Activated CD8-positive, alpha-beta memory T cell treated with anti-CD3 and anti-CD28 coated beads for 1 hour (primary cell): ENCODE results near the gene TMEM203.

Experiments used
- DNase-seq, 2 donors: peaks; one replicate each; pipeline ENCODE4 v3.0.0-alpha.2; 2020; ENCODE audit warnings: low read depth in 1 of 2; ENCODE audit errors: extremely low read depth in 1 of 2

TMEM203 gene

DNA sequence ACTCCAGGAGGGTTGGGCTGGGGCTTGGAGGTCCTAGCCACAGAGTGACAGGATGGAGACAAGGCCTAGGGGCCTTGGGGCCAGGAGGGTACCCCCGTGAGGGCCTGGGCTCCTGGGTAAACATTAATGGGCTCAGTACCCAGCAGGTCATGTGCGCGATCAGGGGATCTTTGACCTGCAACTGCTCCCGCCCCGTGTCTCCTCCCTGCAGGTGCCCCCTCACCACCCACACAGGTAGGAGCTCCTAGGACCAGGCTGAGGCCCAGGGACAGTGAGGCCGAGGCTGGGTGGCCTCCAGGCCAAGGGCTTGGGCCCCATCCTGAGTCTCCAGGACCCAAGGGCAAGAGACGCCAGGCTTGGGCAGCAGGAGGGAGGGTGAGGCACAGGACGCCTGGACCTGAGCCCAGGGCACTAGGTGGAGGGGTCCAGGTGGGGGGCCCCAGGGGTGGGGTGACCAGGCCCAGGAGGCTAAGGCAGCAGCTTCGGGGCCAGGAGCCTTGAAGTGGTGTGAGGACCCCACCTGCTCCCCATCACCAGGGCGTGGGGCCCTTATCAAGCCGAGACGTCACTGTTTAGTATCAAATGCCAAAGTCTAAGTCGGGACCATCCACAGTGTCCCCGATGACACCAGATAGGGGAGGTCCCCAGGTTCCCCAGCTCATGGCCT lies 25.4 kb upstream of the TMEM203 start, which contains the start of gene SLC34A3:
SLC34A3 (plus strand) TSS at position 197 of the 667 bp plus-strand sequence. CDS start 802 bp downstream, outside the sequence.
- no peak for DNase-seq

DNA sequence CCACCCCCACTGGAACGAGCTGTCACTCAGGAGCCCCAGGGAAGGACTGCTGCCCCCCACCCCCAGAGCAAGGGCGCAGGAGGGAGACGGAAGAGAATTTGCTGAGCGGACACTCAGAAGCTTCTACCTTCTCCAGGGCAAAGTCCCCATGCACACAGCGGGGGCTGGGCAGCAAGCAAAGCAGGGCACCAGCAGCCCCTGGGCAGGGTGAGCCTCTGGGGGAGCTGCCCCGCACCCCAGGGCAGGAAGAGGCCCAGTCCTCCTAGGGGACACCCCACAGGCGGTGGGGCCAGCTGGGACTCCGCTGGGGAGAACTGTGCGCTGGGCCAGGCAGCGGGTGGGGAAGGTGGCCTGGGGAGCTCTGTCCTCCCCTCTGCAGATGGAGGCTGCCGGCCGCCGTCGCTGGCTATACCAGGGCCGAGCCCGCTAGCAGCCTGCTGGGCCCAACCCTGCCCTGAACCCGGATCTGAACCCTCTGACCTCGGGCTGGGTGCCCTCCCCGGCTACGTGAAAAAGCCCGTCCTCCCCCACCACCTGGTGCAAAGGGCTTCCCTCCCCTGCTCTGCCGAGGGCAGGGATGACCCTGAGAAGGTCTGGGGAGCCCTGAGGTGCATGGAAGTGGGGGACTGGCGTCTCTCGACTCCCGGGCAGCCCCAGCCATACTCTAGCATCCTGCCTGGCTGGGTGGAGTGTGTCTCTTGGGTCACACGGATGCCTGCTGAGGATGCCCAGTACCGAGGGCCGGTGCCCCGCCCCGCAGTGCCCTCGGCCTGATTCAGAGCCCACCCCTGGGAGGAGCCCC lies 24.7 kb upstream of the TMEM203 start:
- no peak for DNase-seq

DNA sequence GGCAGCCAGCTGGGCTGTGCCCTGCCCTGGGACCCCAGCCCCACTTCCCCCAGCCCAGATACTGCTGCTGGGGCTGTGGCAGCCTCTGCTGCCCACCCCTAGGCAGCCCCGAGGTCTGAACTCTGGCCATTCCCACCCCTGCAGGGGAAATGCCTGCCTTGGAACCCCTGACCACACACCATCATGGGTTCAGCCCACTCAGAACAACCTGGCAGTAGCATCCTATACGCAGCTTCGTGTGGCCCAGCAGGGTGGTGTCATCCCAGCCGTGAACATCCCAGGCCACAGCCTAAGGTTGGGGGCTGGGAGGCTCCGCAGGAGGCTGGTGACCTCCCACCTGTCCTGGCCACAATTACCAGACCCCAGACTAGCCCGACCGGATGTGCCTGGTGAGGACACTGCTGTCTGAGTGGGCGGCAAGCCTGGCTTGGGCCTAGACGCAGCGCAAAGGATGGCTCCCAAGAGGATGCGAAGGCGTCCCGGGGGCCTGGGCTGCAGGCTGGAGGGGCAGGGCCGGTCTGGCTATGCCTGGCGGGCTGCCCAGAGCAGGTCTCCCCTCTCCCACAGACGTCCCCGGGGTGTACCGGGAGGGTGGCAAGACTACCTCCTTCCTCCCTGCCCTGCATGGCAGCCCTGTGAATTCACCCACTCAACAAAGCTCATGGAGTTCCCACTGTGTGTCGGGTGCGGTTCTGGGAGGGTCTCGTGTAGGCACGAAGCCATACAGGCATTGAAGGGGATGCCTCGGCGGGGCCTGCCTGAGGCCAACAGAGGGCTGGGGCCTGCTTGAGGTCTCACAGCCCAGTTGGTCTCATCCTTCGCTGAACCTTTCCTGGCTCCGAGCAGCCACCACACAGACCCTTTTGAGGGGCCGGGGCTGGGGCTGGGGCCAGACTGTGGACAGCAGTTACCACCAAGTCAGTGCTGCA lies 23.8 kb upstream of the TMEM203 start:
- no peak for DNase-seq

DNA sequence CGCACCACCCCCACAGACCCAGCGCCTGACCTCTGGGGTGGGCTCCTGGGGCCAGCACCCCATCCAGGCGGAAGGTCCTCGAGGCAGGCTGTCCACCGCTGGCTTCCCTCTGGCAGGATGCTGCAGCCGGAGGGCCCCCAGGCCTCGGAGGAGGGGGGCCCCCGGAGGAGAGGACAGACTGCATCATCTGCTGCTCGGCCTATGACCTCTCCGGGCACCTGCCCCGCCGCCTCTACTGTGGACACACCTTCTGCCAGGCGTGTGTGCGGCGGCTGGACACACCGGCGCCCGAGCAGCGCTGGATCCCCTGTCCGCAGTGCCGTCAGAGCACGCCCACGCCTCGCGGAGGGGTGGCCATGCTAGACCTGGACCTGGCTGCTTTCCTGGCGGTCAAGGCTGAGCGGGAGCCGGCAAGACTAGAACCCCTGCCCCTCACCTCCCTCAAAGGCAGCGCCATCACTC lies 23.1 kb upstream of the TMEM203 start:
- DNase-seq, result no peak

DNA sequence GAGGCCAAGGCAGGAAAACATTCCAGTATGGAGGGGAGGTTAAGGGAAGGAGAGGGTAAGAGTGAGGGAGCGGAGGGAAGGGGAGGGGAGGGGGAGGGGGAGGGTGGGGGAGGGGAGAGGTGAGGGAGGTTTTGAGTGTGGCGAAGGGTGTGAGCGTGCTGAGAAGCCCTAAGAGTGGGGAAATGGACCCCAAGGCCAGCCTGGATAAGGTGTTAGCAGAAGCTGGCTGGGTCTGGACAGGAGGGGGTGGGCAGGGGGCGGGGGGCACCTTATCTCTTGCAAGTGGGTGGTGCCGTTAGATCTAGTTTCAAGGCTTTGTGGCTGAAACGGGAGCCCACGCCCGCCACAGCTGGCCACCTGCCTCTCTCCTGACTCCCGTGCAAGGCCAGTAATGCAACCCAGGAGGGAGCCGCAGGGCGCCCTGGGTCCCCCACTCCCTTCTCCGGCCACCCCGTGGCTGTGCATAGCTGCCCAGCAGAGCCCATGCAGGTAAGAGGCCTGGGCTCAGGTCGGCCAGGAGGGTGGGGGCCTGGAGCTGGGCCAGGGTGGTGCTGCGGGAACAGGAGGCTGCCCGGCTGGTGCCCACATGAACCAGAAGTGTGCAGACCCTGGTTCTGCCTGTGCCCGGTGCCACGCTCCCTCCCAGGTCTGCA lies 22.5 kb upstream of the TMEM203 start:
- no peak for DNase-seq

DNA sequence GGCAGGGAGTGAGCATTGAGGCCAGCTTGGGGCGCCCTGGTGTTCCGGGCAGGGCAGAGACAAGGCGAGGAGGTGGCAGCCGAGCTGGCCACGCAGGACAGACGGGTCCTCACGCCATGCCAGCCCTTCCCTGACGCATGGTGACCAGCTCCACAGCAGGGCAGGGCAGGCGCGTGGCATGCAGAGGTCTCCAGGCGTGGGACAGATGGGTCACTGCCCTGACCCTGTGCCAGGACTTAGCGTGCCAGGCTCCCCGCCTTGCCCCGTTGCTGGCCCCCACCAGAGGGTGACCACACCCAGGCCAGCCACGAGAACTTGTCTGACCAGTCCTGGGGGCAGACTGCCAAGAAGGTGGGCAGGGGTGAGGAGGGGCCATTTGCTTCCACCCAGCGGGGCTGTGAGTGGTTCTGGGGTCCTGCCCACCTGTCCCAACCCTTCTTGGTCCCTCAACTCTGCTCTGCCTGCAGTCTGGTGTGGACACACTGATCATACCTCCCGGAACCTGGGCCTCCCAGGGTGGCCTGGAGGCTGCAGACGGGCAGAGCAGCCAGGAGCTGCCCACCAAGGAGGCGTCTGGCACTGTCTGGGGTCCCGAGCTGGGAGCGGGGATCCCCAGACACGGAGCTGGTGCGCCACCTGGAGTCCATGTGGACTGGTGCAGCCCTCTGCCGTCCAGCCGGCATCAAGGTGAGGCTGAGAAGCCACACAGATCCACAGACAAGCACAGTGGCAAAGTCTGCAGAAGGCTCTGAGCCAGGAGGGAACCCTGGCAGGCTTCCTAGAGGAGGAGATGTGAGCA lies 21.8 kb upstream of the TMEM203 start, which contains the start of gene RNF224:
RNF224 (plus strand) TSS at position 449 of the 799 bp plus-strand sequence. CDS start 834 bp downstream, outside the sequence.
- peak; percentile 61 to 74 for DNase-seq

DNA sequence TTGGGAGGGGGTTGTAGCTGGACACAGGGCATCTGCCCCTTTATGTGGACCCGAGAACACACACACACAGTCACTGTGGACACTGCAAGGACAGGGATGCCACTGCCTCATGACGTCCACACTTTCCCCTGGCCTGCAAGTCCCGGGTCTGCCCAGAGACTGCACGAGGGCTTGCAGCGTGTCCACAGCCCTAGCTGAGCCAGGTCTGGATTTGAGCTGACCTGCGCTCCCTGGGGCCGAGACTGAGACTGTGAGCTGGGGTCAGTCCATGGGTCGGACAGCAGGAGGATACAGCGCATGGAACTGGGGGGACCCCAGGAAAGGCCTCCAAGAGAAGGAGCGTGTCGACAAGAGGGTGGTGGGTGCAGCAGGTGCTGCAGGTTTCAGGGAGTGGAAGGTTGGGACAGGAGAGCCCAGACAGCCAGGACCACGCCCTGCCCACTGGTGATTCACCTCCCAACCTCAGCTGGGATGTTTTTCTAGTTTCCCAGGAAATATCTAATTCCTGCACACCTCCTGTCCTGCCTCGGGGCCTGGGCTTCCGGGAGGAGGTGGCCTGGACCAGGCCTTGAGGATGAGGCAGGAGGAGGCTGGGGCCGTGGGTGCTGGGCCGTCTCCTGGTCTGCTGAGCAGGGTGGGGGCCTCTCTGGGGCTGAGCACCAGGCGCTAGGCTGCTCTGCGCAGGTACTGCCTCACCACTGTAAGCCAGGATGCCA lies 21.0 kb upstream of the TMEM203 start:
- no peak for DNase-seq

DNA sequence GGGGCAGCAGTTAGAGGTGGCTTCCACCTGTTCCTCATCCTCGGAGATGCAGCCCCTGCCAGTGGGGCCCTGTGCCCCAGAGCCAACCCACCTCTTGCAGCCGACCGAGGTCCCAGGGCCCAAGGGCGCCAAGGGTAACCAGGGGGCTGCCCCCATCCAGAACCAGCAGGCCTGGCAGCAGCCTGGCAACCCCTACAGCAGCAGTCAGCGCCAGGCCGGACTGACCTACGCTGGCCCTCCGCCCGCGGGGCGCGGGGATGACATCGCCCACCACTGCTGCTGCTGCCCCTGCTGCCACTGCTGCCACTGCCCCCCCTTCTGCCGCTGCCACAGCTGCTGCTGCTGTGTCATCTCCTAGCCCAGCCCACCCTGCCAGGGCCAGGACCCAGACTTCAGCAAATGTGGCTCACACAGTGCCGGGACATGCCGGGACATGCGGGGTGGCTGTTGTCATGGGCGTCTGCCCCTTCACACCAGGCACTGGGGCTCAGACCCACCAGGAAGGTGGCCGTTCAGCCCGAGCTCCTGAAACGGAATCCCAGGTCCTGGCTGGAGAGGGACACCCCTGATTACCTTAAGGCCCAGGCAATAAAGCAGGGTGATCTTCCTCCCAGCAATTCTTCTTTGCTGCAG lies 20.4 kb upstream of the TMEM203 start:
- DNase-seq, result no peak

DNA sequence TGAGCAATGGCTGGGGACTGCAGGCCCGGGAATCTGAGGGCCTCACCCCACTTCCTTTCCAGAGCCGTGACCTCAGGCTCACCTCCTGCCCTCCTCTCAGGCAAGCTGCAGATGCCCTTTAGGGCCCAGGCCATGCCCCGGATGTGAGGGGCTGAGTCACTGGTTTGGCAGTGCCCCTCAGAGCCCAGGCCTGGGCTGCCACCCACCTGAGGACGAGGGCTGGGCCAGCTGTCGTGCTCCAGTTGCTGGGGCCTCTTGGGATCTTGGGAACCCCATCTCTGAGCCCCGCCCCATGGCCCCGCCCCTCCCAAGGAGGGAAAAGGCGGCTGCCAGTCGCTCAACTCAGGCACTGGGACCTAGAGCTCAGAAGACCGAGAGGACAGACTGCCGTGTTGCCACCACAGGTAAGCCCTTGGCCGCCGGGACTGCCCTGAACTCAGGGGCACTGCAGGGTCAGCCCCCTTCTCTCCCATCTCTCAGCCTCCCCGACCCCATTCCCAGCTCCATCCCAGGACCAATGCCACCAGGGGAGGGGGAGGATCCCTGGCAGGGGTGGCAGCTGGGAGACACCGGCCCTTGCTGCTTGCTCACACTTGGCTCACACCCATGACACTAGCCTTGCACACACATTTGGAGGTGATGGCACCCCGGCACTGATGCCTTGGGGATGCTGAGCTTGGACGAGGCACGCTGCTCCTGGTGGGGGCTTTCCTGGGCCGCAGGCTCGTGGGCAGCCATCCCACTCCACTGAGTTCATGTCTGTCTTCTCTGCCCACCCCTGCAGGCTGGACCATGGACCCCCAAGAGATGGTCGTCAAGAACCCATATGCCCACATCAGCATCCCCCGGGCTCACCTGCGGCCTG lies 19.6 kb upstream of the TMEM203 start, which contains the start of gene CYSRT1:
CYSRT1 (plus strand) TSS at position 345 of the 865 bp plus-strand sequence; CDS start at position 793, 448 bp downstream.
- no peak for DNase-seq

DNA sequence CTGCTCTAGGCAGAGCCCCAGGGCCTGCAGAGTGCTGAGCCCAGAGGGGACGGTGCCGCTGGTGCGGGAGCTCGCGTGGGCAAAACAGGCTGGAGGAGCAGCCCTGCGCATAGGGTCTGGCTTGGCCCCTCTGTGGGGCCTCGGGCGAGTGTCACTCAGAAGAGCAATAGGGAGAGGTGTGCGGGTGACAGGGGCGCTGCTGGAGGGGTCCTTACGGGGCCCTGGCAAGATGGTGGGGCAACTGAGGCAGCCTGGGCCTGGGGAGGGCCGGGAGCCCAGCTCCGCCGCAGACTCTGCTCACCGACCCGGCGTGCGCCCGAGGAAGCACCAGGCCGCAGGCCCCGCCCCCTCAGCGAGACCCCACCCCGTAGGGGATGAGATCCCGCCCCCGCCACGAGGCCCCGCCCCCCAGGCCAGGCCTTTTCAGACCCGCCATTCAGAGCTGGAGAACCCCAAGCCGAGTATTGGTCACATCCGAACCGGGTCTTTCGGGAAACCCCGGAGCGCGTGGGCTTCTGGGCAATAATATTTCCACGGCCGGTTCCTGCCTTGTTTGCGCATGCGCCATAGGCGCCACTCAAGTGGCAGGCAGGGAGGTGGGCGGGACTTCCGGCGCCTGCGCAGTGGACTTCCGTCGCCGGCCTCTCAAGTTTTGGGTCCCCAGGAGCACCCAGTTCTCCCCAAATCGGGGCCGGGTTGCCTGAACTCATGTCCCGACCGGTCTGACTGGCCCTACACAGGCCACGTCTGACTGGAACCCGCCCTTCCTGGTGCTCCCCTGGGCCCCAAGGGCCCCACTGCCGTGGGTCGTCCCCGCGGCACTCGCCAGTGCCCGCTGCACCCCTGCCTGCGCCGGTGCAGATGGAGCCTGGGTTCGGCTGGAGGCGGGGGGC lies 17.9 kb upstream of the TMEM203 start:
- DNase-seq, result peak; percentile 94 to 97

DNA sequence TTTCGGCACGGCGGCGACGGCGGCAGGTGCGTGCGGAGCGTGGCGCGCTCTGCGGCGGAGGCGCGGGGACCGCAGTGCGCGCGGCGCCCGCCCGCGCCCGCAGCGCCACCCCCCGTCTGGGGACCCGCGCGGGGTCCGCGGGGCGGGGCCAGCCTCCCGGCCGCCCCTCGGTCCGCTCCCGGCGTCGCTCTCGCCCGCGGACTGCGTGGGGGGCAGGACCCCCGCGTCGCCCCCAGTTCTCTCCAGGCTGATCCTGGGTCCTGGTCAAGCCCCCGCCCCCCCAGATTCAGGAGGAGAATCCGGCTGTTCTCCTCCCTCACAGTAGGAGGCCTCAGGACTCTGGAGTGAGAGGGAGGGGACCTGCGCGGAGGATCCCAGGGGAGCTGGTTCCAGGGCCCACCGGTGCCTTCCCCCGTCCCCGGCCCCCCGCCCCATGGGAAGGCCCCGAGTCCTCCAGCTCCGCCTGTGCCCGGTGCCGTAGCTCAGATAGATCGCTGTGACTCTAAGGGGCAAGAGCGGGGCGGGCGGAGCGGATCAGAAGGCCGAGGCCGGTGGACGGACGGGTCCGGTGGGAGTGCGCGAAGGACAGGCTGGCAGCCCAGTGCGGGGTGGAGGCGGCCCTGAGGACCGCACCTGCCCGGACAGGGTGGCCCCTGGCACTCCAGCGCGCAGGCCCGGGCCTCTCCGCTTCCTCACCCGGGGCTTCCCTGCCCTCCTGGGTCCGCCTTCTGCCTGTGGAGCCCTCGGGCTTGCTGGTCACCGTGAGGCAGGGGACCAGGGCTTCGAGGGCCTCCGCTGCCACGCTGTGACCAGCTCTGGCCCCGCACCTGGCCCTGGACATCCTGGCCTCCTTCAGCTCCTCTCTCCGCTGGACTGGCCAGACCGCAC lies 17.0 kb upstream of the TMEM203 start, which contains the start of gene RNF208:
RNF208 (minus strand) TSS at position 51 of the 888 bp plus-strand sequence. CDS start 1,028 bp downstream, outside the sequence.
- DNase-seq, result no peak

DNA sequence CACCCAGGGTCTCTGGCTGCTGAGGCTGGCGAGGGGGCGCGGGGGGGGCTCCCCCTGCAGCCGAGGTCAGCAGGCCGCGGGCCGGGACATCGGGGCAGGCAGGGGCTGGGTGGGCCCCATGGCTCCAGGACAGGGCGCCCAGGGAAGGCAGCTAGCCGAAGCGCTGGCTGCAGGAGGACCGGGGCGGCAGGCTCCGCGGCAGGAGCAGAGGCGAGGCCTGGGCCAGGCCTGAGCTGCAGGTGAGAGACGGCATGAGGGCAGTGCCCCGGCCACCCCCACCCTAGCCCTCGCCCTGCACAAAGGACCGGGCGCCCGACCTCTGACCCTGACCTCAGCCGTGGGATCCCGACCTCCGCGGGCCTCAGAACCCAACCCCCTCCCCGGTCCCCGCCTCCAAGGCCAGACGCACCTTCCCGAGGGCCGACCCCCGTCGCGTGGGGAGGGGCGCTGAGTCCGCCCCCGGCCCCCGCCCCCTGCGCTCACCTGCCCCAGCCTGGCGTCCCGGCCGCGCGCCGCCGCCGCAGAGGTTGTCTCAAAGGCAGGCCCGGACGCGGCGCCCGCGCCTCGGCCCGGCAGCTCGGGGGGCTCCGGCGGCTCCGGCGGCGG lies 16.2 kb upstream of the TMEM203 start:
- DNase-seq, result no peak

DNA sequence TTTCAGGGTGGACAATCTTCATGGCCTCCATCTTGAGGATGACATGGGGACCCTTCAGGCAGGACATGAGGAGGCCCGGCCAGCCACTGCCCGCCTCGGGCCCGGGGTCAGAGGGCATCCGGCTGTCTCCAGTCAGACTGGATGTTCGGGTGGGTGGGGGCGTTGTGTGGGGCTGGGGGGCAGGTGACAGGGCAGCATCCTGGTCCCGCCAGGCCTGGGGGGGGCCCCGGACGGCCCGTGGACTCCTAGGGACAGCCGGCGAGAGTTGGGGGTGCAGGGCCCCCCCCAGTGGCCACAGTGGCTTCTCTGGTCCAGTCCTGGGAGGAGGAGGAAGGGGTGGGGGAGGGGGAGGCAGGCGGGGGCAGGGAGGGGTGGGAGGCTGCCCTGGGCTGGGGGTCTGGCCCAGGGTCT lies 15.7 kb upstream of the TMEM203 start:
- DNase-seq, result no peak

DNA sequence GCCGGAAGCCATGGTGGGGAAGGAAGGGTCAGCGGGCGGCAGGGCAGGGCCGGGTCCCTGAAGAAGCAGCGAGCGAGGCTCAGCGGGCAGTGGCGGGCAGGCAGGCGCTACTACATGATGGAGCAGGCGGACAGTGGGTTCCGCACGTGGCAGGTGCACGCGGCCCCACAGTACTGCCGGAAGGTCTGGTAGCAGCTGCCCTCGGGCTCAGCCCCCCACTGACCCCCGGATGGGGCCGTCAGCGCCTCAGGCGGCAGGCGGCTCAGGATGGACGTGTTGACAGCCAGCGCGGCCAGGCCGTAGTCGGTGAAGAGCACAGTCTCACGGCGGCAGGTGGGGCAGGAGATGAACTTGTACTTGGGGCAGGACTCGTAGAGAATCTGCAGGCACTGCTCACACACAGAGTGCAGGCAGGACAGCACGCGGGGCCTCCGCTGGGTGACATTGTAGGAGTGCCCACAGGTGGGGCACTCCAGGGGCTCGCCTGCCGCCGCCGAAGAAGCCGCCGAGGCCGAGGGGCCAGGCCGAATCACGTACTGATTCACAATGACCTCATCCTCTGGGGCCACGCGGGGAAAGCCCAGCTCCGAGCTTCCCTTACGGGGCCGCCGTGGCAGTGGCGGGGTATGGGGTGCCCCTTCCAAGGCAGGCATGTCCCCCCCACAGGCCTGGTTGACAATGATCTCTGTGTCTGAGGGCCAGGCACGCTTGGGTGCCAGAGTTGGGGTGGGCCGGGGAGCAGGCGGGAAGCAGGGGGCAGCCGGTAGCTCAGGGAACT lies 15.1 kb upstream of the TMEM203 start:
- no peak for DNase-seq
